Smooth muscle cell (in vitro differentiated cells): ENCODE measurements around the gene NSD1. TPM values are rescaled to one million over a fixed set of nuclear protein-coding genes. Genes with fewer than 3 reads are reported as not detected.

Experiments
- DNase-seq: peaks from one replicate; lab custom pipeline; 2025; ENCODE audit not compliant: unreplicated experiment; lab: John Stamatoyannopoulos, UW
- H2AFZ ChIP-seq: fragments of 200-600 bp; sonication (generic); 2 replicates; pipeline ENCODE4 v1.6.0; 2016; ENCODE audit warnings: antibody characterized with exemption, low read depth, mild to moderate bottlenecking
- H3F3A ChIP-seq: fragments of 200-600 bp; sonication (generic); 2 replicates; pipeline ENCODE4 v1.6.0; 2017; ENCODE audit warnings: antibody characterized with exemption, low read depth
- H3K27ac ChIP-seq: fragments of 200-600 bp; sonication (generic); 2 replicates; pipeline ENCODE4 v1.5.1; 2016; ENCODE audit warnings: low read depth, mild to moderate bottlenecking
- H3K27me3 ChIP-seq: fragments of 200-600 bp; sonication (generic); 2 replicates; pipeline ENCODE4 v1.6.1; 2016; ENCODE audit warnings: low read depth, mild to moderate bottlenecking
- H3K36me3 ChIP-seq: fragments of 200-600 bp; sonication (generic); 2 replicates; pipeline ENCODE4 v1.5.1; 2016; ENCODE audit warnings: low read depth
- H3K4me1 ChIP-seq: fragments of 200-600 bp; sonication (generic); 2 replicates; pipeline ENCODE4 v1.5.1; 2016; ENCODE audit warnings: low read depth
- H3K4me2 ChIP-seq: fragments of 200-600 bp; sonication (generic); 2 replicates; pipeline ENCODE4 v1.6.0; 2016; ENCODE audit warnings: mild to moderate bottlenecking
- H3K4me3 ChIP-seq: fragments of 200-600 bp; sonication (generic); 2 replicates; pipeline ENCODE4 v1.5.1; 2016; ENCODE audit warnings: mild to moderate bottlenecking
- H3K79me2 ChIP-seq: fragments of 200-600 bp; sonication (generic); 2 replicates; pipeline ENCODE4 v1.6.0; 2016; ENCODE audit warnings: low read depth, mild to moderate bottlenecking
- H3K9ac ChIP-seq: fragments of 200-600 bp; sonication (generic); 2 replicates; pipeline ENCODE4 v1.6.0; 2016; ENCODE audit warnings: low read depth
- H3K9me3 ChIP-seq: fragments of 200-600 bp; sonication (generic); replicated peaks from 2 replicates; pipeline ENCODE4 v1.5.1; 2016; ENCODE audit warnings: low read depth
- H4K20me1 ChIP-seq: fragments of 200-600 bp; sonication (generic); 2 replicates; pipeline ENCODE4 v1.6.0; 2016; ENCODE audit warnings: low read depth
- WGBS: methylation state at CpG from one replicate; pipeline ENCODE4 v1.1.7; 2016; ENCODE audit warnings: low lambda C conversion rate; 5-methylcytosine and 5-hydroxymethylcytosine counted together
- polyA plus RNA-seq: library from polyadenylated mRNA; unstranded; fragments of >200 nt; fragmentation: Nextera tagmentation; extraction: Ambion mirVana; gene quantifications from 2 replicates; pipeline ENCODE4 v1.2.1, GENCODE V29; 2016
- total RNA-seq: library from RNA; depleted of rRNA; stranded (reverse); fragments of >200 nt; gene quantifications from 2 replicates; pipeline ENCODE4 v1.2.3, GENCODE V29; 2014
- TF ChIP-seq, protein P1 (sequence below): fragments of 200-600 bp; sonication (generic); IDR thresholded peaks from 2 replicates; pipeline ENCODE4 v1.5.1; 2017; ENCODE audit warnings: borderline replicate concordance, mild to moderate bottlenecking, antibody characterized with exemption; ENCODE audit not compliant: insufficient read depth, poor library complexity, severe bottlenecking

The NSD1 gene
- total and polyA plus RNA-seq, 2 experiments from 2014 or later: 22.6 to 38.2 TPM

DNA sequence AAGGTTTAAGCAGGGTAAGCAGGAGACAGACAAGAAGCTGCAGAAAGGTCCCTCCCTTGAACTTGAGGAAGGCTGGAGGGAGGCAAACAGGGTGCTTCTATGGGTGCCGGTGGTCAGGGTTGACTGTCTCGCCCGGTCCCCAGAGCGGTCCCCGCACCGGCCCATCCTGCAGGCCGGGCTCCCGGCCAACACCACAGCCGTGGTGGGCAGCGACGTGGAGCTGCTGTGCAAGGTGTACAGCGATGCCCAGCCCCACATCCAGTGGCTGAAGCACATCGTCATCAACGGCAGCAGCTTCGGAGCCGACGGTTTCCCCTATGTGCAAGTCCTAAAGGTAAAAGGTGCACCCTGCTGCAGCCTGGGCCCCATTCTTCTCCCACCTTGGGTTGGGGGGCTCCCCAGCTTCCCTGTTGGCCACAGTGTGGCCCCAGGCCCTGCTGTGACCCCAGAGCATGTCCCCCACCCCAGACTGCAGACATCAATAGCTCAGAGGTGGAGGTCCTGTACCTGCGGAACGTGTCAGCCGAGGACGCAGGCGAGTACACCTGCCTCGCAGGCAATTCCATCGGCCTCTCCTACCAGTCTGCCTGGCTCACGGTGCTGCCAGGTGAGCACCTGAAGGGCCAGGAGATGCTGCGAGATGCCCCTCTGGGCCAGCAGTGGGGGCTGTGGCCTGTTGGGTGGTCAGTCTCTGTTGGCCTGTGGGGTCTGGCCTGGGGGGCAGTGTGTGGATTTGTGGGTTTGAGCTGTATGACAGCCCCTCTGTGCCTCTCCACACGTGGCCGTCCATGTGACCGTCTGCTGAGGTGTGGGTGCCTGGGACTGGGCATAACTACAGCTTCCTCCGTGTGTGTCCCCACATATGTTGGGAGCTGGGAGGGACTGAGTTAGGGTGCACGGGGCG lies 41.1 kb upstream of the NSD1 start:
- Histone ChIP-seq H3K27me3 (no peaks in the 10 kb centered on the region), H3K9me3 (no peaks in the 10 kb centered on the region), H3K79me2 (no peaks in the 10 kb centered on the region), H3K4me2 (no peak overlapping the region), H4K20me1 (no peaks in the 10 kb centered on the region), H3F3A (no peaks in the 10 kb centered on the region), H3K4me1 (peaks cover 5% of the 10 kb centered on the region), H3K9ac (no peak overlapping the region), H2AFZ (no peak overlapping the region), H3K4me3 (no peak overlapping the region), H3K36me3 (no peaks in the 10 kb centered on the region), H3K27ac (no peak overlapping the region)
- no peak for DNase-seq
- TF ChIP-seq, protein P1, sequence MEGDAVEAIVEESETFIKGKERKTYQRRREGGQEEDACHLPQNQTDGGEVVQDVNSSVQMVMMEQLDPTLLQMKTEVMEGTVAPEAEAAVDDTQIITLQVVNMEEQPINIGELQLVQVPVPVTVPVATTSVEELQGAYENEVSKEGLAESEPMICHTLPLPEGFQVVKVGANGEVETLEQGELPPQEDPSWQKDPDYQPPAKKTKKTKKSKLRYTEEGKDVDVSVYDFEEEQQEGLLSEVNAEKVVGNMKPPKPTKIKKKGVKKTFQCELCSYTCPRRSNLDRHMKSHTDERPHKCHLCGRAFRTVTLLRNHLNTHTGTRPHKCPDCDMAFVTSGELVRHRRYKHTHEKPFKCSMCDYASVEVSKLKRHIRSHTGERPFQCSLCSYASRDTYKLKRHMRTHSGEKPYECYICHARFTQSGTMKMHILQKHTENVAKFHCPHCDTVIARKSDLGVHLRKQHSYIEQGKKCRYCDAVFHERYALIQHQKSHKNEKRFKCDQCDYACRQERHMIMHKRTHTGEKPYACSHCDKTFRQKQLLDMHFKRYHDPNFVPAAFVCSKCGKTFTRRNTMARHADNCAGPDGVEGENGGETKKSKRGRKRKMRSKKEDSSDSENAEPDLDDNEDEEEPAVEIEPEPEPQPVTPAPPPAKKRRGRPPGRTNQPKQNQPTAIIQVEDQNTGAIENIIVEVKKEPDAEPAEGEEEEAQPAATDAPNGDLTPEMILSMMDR: no peak
- 94% methylated on average over 32 of the region's 32 CpGs for WGBS

DNA sequence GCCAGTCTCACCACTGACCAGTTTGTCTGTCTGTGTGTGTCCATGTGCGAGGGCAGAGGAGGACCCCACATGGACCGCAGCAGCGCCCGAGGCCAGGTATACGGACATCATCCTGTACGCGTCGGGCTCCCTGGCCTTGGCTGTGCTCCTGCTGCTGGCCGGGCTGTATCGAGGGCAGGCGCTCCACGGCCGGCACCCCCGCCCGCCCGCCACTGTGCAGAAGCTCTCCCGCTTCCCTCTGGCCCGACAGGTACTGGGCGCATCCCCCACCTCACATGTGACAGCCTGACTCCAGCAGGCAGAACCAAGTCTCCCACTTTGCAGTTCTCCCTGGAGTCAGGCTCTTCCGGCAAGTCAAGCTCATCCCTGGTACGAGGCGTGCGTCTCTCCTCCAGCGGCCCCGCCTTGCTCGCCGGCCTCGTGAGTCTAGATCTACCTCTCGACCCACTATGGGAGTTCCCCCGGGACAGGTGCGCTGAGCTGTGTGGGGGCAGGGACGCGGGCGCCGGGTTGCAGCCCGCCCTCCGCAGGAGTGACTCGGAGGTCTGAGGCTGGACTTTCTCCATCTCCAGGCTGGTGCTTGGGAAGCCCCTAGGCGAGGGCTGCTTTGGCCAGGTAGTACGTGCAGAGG lies 40.4 kb upstream of the NSD1 start:
- Histone ChIP-seq H3K79me2 (no peaks in the 10 kb centered on the region), H3K4me2 (no peak overlapping the region), H3K4me3 (no peak overlapping the region), H3K27me3 (no peaks in the 10 kb centered on the region), H3K9me3 (no peaks in the 10 kb centered on the region), H3K4me1 (peaks cover 5% of the 10 kb centered on the region), H3K9ac (no peak overlapping the region), H3F3A (no peaks in the 10 kb centered on the region), H4K20me1 (no peaks in the 10 kb centered on the region), H3K36me3 (no peaks in the 10 kb centered on the region), H2AFZ (no peak overlapping the region), H3K27ac (no peak overlapping the region)
- WGBS: 94% methylated on average over 21 of the region's 40 CpGs
- TF ChIP-seq, protein P1: no peak
- DNase-seq: no peak

DNA sequence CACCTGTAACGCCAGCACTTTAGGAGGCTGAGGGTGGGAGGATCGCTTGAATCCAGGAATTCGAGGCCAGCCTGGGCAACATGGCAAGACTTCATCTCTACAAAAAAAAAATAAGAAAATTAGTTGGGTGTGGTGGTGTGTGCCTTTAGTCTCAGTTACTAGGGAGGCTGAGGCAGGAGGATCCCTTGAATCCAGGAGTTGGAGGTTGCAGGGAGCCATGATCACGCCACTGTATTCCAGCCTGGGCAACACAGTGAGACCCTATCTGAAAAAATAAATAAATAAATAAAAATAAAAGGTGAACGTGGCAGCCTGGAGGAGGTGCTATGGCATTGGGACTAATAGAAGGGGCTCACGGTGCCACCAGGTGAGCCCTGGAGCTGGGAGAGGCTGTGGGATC lies 39.8 kb upstream of the NSD1 start:
- TF ChIP-seq, protein P1: no peak
- H2AFZ ChIP-seq: no peak overlapping the region
- WGBS: 96% methylated on average over 6 of the region's 6 CpGs
- no peaks in the 10 kb centered on the region for H3K36me3 ChIP-seq
- H3K9me3 ChIP-seq: no peaks in the 10 kb centered on the region
- H3K4me1 ChIP-seq: peaks cover 5% of the 10 kb centered on the region
- no peaks in the 10 kb centered on the region for H4K20me1 ChIP-seq
- H3K27me3 ChIP-seq: no peaks in the 10 kb centered on the region
- no peak overlapping the region for H3K4me3 ChIP-seq
- H3K9ac ChIP-seq: no peak overlapping the region
- no peak overlapping the region for H3K27ac ChIP-seq
- no peaks in the 10 kb centered on the region for H3F3A ChIP-seq
- H3K4me2 ChIP-seq: no peak overlapping the region
- H3K79me2 ChIP-seq: no peaks in the 10 kb centered on the region
- no peak for DNase-seq
